Skin epidermis (tissue), 12 donors: ENCODE data around the gene DPP4.
"Not testable (repeated sequence)": the region's sequence is repeated elsewhere in the genome, so short reads cannot be mapped to it uniquely, and the experiment has no call there.

Experiments
- H3K27ac ChIP-seq, 21 experiments: fragments of 200-600 bp; sonication (generic) in 11 of 21; one replicate each; pipeline ENCODE4 v1.5.0; 2020; ENCODE audit warnings: mild to moderate bottlenecking in 3 of 21, inconsistent platforms in 2 of 21, moderate library complexity in 2 of 21
- H3K4me3 ChIP-seq, 7 experiments: fragments of 200-600 bp; sonication (generic) in 2 of 7; one replicate each; pipeline ENCODE4 v1.5.0; 2020; ENCODE audit warnings: inconsistent platforms in 2 of 7, mild to moderate bottlenecking in 2 of 7, moderate library complexity in 1 of 7

The DPP4 gene

DNA sequence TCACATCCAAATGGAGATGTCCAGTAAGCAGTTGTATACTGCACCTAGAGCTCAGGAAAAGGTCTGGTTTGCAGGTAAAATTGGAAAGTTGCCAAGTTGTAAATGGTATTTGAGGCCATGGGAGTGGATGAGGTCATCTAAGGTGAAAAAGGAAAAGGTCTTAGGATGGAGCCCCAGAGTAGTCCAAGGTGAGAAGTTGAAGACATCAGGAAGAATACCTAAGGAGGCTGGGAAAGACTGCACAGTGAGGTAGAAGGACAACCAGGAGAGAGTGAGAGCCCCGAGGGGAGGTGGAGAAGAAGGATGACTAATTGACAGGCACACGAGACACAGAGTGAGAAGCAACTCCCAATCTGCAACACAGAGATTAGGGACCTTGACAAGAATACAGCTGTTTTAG lies 10.7 kb downstream of the DPP4 start:
- H3K27ac ChIP-seq = peak overlapping the region in 2 of 21 experiments; percentile 30 to 44
- no peak overlapping the region for H3K4me3 ChIP-seq

DNA sequence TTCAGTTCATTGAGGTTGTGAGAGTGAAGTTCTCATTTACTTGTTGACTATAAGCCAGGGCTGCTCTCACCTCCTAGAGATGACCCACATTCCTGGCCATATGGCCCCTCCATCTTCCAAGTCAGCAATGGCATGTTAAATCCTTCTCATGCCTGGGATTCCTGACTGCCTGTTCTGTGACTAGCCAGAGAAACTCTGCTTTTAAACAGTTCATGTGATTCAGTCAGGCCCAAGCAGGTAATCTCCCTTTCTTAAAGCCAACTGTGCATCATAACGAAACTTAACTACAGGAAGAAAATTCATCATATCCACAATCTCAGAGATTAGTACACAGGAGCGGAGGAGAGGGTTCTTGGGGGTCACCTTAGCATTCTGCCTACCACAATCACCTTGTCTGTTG lies 11.5 kb downstream of the DPP4 start:
- H3K4me3 ChIP-seq = no peak overlapping the region
- peak overlapping the region in 1 of 21 experiments; percentile 30 for H3K27ac ChIP-seq

DNA sequence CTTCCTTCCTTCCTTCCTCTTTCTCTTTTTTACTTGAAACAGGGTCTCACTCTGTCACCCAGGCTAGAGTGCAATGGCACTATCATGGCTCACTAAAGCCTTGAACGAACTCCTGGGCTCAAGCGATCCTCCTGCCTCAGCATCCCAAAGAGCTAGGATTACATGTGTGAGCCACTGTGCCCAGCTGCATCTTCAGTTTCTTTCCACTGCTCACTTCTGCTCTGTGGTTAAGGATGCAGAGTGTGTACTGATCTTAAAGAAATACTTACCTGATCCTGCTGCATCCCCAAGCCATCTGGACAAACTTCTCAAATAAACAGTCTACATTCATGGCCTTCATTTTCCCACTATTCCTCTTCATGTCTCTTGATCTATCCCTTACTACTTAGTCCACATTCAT lies 13.0 kb downstream of the DPP4 start:
- no peak overlapping the region for H3K4me3 ChIP-seq
- H3K27ac ChIP-seq = peak overlapping the region in 1 of 21 experiments; percentile 37

GRCh38 chr2:162060532-162060931 lies 13.5 kb downstream of the DPP4 start:
- H3K27ac ChIP-seq = no peak overlapping the region
- no peak overlapping the region for H3K4me3 ChIP-seq

- peak overlapping the region in 2 of 21 experiments; percentile 18 to 38 for H3K27ac ChIP-seq
Observed at GRCh38 chr2:162058973-162059668, 14.9 kb downstream of the DPP4 start.

GRCh38 chr2:162057426-162057825 lies 16.6 kb downstream of the DPP4 start:
- Histone ChIP-seq H3K27ac (peak overlapping the region in 1 of 21 experiments; percentile 30), H3K4me3 (no peak overlapping the region)

More at GRCh38 chr2:162058973-162059668, 14.9 kb downstream of the DPP4 start:
- H3K4me3 ChIP-seq = no peak overlapping the region

DNA sequence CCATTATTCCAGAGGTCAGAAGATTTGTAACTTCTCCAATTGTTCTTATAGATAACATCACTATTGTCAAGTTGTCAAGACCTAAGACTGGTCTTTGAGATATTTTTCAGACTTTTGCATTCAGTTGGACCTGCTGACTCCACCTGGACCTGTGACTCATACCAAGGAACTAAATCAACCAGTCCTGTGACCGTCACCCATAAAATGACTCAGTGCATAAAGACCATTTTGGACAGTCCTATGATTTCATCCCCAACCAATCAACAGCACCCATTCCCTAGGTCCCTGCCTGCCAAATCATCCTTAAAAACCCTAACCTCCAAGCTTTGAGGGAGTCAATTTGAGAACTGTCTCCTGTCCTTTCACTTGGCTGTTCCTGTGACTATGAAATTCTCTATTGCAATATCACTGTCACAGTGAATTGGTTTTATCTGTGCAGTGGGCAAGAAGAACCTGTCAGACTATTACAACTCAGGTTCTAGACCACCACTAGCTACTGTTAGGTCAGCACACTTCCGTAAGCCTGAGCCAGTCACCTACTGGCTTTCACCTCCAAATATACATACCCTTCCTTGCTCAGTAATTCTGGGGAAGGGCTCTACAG lies 17.1 kb downstream of the DPP4 start:
- Histone ChIP-seq H3K4me3 (no peak overlapping the region), H3K27ac (no peak overlapping the region)

GRCh38 chr2:162053808-162054155 lies 20.2 kb downstream of the DPP4 start:
- H3K4me3 ChIP-seq = no peak overlapping the region
- no peak overlapping the region for H3K27ac ChIP-seq

- Histone ChIP-seq H3K27ac (no peak overlapping the region), H3K4me3 (no peak overlapping the region)
Observed at GRCh38 chr2:162053066-162053807, 20.8 kb downstream of the DPP4 start.

DNA sequence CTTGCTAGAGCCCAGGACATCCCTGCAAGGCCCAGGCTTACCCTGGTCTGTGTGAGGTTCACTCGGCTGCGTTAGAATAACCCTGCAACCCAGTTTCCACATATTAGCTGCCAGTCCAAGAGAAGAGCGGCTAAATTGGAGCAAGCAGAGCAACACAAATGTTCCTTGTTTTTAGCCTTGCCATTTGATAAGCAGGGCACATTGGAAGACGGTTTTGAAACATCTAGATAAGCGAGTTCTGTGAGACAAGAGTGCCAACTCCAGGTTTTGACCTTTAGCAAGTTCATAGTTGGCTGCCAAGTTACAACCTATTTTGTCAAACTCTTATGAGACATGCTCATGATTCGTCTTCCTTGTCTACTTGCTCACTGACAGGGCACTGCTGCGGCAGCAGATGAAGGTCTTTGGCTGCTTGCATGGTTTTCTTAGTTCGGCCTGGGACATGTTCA lies 23.5 kb downstream of the DPP4 start:
- H3K4me3 ChIP-seq = no peak overlapping the region
- H3K27ac ChIP-seq = peak overlapping the region in 2 of 21 experiments; percentile 37 to 47

DNA sequence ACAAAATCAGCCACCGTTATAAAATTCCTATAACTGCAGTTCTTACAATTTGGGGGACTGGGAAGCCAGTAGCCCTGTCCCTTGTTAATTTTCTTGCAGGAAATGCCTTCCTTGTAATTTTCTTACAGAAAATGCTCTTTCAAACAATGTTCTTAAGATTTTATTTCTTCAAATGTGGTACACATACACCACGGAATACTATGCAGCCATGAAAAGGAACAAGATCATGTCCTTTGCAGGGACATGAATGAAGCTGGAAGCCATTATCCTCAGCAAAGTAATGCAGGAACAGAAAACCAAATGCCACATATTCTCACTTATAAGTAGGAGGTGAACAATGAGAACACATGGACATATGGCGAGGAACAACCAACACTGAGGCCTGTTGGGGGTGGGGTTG lies 24.9 kb downstream of the DPP4 start:
- H3K4me3 ChIP-seq, H3K27ac ChIP-seq: not testable (repeated sequence)

- no peak overlapping the region for H3K4me3 ChIP-seq
Observed at GRCh38 chr2:162044586-162044985, 29.4 kb downstream of the DPP4 start.

DNA sequence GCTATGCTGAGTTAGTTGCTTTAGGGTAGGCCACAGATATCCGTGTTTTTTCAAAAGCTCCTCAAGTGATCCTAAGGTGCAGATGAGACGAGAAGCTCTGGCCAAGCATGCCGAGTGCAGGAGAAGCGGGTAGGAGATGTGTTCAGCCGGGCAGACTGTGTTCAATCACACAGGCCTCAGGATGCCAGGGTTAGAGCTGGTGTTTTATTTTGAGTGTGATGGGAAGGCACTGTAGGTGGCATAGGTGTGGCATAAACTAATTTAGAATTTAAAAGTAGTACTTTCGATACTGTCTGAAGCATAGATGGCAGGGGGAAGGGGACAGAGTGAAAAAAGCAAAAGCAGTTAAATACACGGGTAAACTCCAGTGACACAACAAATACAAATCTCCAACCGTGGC lies 30.9 kb downstream of the DPP4 start:
- no peak overlapping the region for H3K4me3 ChIP-seq

More at GRCh38 chr2:162044586-162044985, 29.4 kb downstream of the DPP4 start:
- H3K27ac ChIP-seq = no peak overlapping the region

GRCh38 chr2:162041485-162041884 lies 32.5 kb downstream of the DPP4 start:
- H3K4me3 ChIP-seq = no peak overlapping the region
- peak overlapping the region in 2 of 21 experiments; percentile 19 to 27 for H3K27ac ChIP-seq

More for the DNA sequence above, 30.9 kb downstream of the DPP4 start:
- no peak overlapping the region for H3K27ac ChIP-seq

GRCh38 chr2:162038725-162039124 lies 35.3 kb downstream of the DPP4 start:
- Histone ChIP-seq H3K4me3 (no peak overlapping the region), H3K27ac (no peak overlapping the region)

GRCh38 chr2:162037886-162038285 lies 36.1 kb downstream of the DPP4 start:
- Histone ChIP-seq H3K4me3 (no peak overlapping the region), H3K27ac (peak overlapping the region in 1 of 21 experiments; percentile 47)

GRCh38 chr2:162037028-162037795 lies 36.8 kb downstream of the DPP4 start:
- Histone ChIP-seq H3K4me3 (no peak overlapping the region), H3K27ac (no peak overlapping the region)

GRCh38 chr2:162035981-162036380 lies 38.0 kb downstream of the DPP4 start:
- H3K4me3 ChIP-seq = no peak overlapping the region
- H3K27ac ChIP-seq = no peak overlapping the region

GRCh38 chr2:162030363-162031190 lies 43.4 kb downstream of the DPP4 start:
- H3K4me3 ChIP-seq = no peak overlapping the region
- H3K27ac ChIP-seq = peak overlapping the region in 1 of 21 experiments; percentile 40
